WTC11 (cell line): ENCODE results near the gene HLA-F. TPM values are rescaled to one million over a fixed set of nuclear protein-coding genes. Genes with fewer than 3 reads are reported as not detected.

ENCODE experiments used
- ATAC-seq: fragments of 200-7000 bp; cut with Tn5 transposase; 2 replicates; pipeline ENCODE4 v1.10.0; 2021; ENCODE audit warnings: mild to moderate bottlenecking, moderate library complexity
- CTCF ChIA-PET: fragments of 300-600 bp; sonication (Branson Sonifier 250); formaldehyde crosslinking; loops from one replicate; lab custom pipeline; 2021; ENCODE audit warnings: antibody characterized with exemption; lab: Charles Lee
- POLR2A ChIA-PET: fragments of 350-600 bp; sonication (Branson Sonifier 250); formaldehyde crosslinking; loops from one replicate; lab custom pipeline; 2021; ENCODE audit warnings: antibody characterized with exemption; lab: Charles Lee
- DNase-seq: peaks from one replicate; pipeline ENCODE4 v3.0.0; 2021; ENCODE audit warnings: low spot score
- H3K27ac Mint-ChIP-seq: 2 replicates; pipeline ENCODE4 v1.8.0; 2021; ENCODE audit warnings: mixed read lengths
- H3K27me3 Mint-ChIP-seq: 2 replicates; pipeline ENCODE4 v1.8.0; 2021; ENCODE audit warnings: low read depth, mild to moderate bottlenecking, moderate library complexity, mixed read lengths
- H3K36me3 Mint-ChIP-seq: 2 replicates; pipeline ENCODE4 v1.8.0; 2021; ENCODE audit warnings: mixed read lengths
- H3K4me1 Mint-ChIP-seq: 2 replicates; pipeline ENCODE4 v1.8.0; 2022; ENCODE audit warnings: mixed read lengths
- H3K4me3 Mint-ChIP-seq: 2 replicates; pipeline ENCODE4 v1.8.0; 2021; ENCODE audit warnings: mild to moderate bottlenecking, moderate library complexity, mixed read lengths
- H3K9me3 Mint-ChIP-seq: 2 replicates; pipeline ENCODE4 v1.8.0; 2021; ENCODE audit warnings: mixed read lengths
- AFF4 ChIP-seq: sonication (generic); formaldehyde crosslinking; IDR thresholded peaks from 2 replicates; pipeline ENCODE4 v1.8.1; 2023; ENCODE audit warnings: mild to moderate bottlenecking, missing genetic modification reagents, borderline replicate concordance
- FOXP4 ChIP-seq: sonication (generic); formaldehyde crosslinking; IDR thresholded peaks from 2 replicates; pipeline ENCODE4 v1.8.0; 2022; ENCODE audit warnings: mild to moderate bottlenecking, missing genetic modification reagents
- HMGA2 ChIP-seq: fragments of 250-450 bp; sonication (Bioruptor Pico); IDR thresholded peaks from 2 replicates; pipeline ENCODE4 v1.4.0; 2021; ENCODE audit warnings: mild to moderate bottlenecking, moderate library complexity
- IRF2 ChIP-seq: sonication (generic); formaldehyde crosslinking; IDR thresholded peaks from 2 replicates; pipeline ENCODE4 v1.8.0; 2022; ENCODE audit warnings: low read depth, missing genetic modification reagents, borderline replicate concordance
- MAX ChIP-seq: sonication (generic); formaldehyde crosslinking; IDR thresholded peaks from 2 replicates; pipeline ENCODE4 v1.8.0; 2022; ENCODE audit warnings: mild to moderate bottlenecking, missing genetic modification reagents
- NR1H2 ChIP-seq: sonication (generic); formaldehyde crosslinking; IDR thresholded peaks from 2 replicates; pipeline ENCODE4 v1.9.0; 2021; ENCODE audit warnings: mild to moderate bottlenecking, moderate library complexity, missing genetic modification reagents
- ZNF232 ChIP-seq: sonication (generic); formaldehyde crosslinking; IDR thresholded peaks from 2 replicates; pipeline ENCODE4 v1.8.0; 2022; ENCODE audit warnings: mild to moderate bottlenecking, missing genetic modification reagents
- ZNF317 ChIP-seq: sonication (generic); formaldehyde crosslinking; IDR thresholded peaks from 2 replicates; pipeline ENCODE4 v1.8.1; 2023; ENCODE audit warnings: low read depth, mild to moderate bottlenecking, moderate library complexity, missing genetic modification reagents, borderline replicate concordance
- ZNF512 ChIP-seq: sonication (generic); formaldehyde crosslinking; IDR thresholded peaks from 2 replicates; pipeline ENCODE4 v1.8.1; 2022; ENCODE audit warnings: missing genetic modification reagents, borderline replicate concordance
- ZSCAN18 ChIP-seq: fragments of 250-450 bp; sonication (Bioruptor Pico); IDR thresholded peaks from 2 replicates; pipeline ENCODE4 v2.1.2; 2022; ENCODE audit warnings: mild to moderate bottlenecking, moderate library complexity
- total RNA-seq: library from RNA; stranded (reverse); gene quantifications from 3 replicates; pipeline ENCODE4 v1.2.3, GENCODE V29; 2021

The HLA-F gene
- total RNA-seq, 1 experiment from 2014 or later: 7.5 TPM

GRCh38 chr6:29745855-29746449 lies 22.7 kb downstream of the HLA-F start (continued):
- no peak for TF ChIP-seq ZNF512 (CRISPR knock-in tag)

GRCh38 chr6:29746846-29747687 lies 23.8 kb downstream of the HLA-F start:
- H3K4me1 Mint-ChIP-seq: peaks cover 23% of the 10 kb centered on the region
- H3K36me3 Mint-ChIP-seq: no peaks in the 10 kb centered on the region
- peaks cover 76% of the 10 kb centered on the region for H3K27me3 Mint-ChIP-seq
- TF ChIP-seq MAX (CRISPR knock-in tag): no peak
- H3K27ac Mint-ChIP-seq: no peak overlapping the region
- no peak for DNase-seq
- ChIA-PET CTCF (interaction anchor here (0.6 to 3.0 kb wide), 12 partner anchors 9 to 953 kb away, joined by 3 to 21 read pairs (median 4); no protein-coding TSS in a partner anchor), POLR2A (no interaction called here)
- H3K9me3 Mint-ChIP-seq: peaks cover 6% of the 10 kb centered on the region; the same call in 1 of the 2 replicates
- H3K4me3 Mint-ChIP-seq: peak overlapping the region; percentile 94; the same call in 1 of the 2 replicates
- no peak for ATAC-seq

- POLR2A ChIA-PET: no interaction called here
- H3K27me3 Mint-ChIP-seq: peaks cover 83% of the 10 kb centered on the region
- TF ChIP-seq NR1H2 (no peak), ZNF232 (CRISPR knock-in tag) (no peak), IRF2 (CRISPR knock-in tag) (no peak), ZNF317 (CRISPR knock-in tag) (no peak), HMGA2 (CRISPR knock-in tag) (no peak), ZSCAN18 (CRISPR knock-in tag) (no peak), AFF4 (CRISPR knock-in tag) (no peak), FOXP4 (CRISPR knock-in tag) (no peak)
- TF ChIP-seq, all 79 proteins: peak for 0
- H3K36me3 Mint-ChIP-seq: no peaks in the 10 kb centered on the region
- H3K4me1 Mint-ChIP-seq: peaks cover 26% of the 10 kb centered on the region
- peaks cover 6% of the 10 kb centered on the region; the same call in 1 of the 2 replicates for H3K9me3 Mint-ChIP-seq
- DNase-seq (no peak), ATAC-seq (no peak; the same call in 1 of the 2 replicates)
- peak overlapping the region; percentile 94 for H3K4me3 Mint-ChIP-seq
- CTCF ChIA-PET: interaction anchor here (0.6 to 3.0 kb wide), 11 partner anchors 9 to 100 kb away, joined by 3 to 38 read pairs (median 10); no protein-coding TSS in a partner anchor
- no peak overlapping the region for H3K27ac Mint-ChIP-seq
These were observed 24.5 kb downstream of the HLA-F start for GRCh38 chr6:29747688-29748250.
